HepG2 (cell line): Measurements from ENCODE around the gene CCN2. TPM values are rescaled to one million over a fixed set of nuclear protein-coding genes. Genes with fewer than 3 reads are reported as not detected.

Experiments
- CREM ChIP-seq, 2 experiments: sonication (generic) in 1 of 2; formaldehyde crosslinking in 1 of 2; IDR thresholded peaks; 2 replicates each; pipeline versions ENCODE4 v1.4.0 to v1.6.1; 2016 to 2020; ENCODE audit warnings: antibody characterized with exemption in 1 of 2, mild to moderate bottlenecking in 1 of 2, missing genetic modification reagents in 1 of 2
- DNMT1 ChIP-seq: sonication (generic); formaldehyde crosslinking; IDR thresholded peaks from 2 replicates; pipeline ENCODE4 v1.5.1; 2020; ENCODE audit warnings: mild to moderate bottlenecking, missing genetic modification reagents
- DR1 ChIP-seq: sonication (generic); formaldehyde crosslinking; IDR thresholded peaks from 2 replicates; pipeline ENCODE4 v1.8.0; 2021; ENCODE audit warnings: mild to moderate bottlenecking, missing genetic modification reagents, inconsistent platforms
- FOXK2 ChIP-seq: fragments of 450-650 bp; IDR thresholded peaks from 2 replicates; pipeline ENCODE4 v1.6.1; 2016
- HIVEP1 ChIP-seq: sonication (generic); formaldehyde crosslinking; IDR thresholded peaks from 2 replicates; pipeline ENCODE4 v1.4.0; 2020; ENCODE audit warnings: mild to moderate bottlenecking, missing genetic modification reagents
- LCORL ChIP-seq, 2 experiments: fragments of 450-650 bp in 1 of 2; sonication (generic) in 1 of 2; formaldehyde crosslinking in 1 of 2; IDR thresholded peaks; 2 replicates each; pipeline versions ENCODE4 v1.5.0 to v1.6.1; 2017 to 2020; ENCODE audit warnings: antibody characterized with exemption in 1 of 2, missing genetic modification reagents in 1 of 2
- MTA1 ChIP-seq: sonication (generic); formaldehyde crosslinking; IDR thresholded peaks from 2 replicates; pipeline ENCODE4 v1.4.0; 2020; ENCODE audit warnings: missing genetic modification reagents, mild to moderate bottlenecking, borderline replicate concordance
- MXI1 ChIP-seq: IDR thresholded peaks from 3 replicates; pipeline ENCODE4 v1.6.1; 2012; ENCODE audit warnings: low read depth, low read length, inconsistent platforms, borderline replicate concordance
- RXRB ChIP-seq: IDR thresholded peaks from 2 replicates; pipeline ENCODE4 v1.6.1; 2016; ENCODE audit warnings: borderline replicate concordance, missing genetic modification reagents, missing compliant biosample characterization
- SKI ChIP-seq: fragments of 450-650 bp; IDR thresholded peaks from one replicate; pipeline ENCODE4 v1.6.1; 2018; ENCODE audit warnings: mild to moderate bottlenecking; ENCODE audit not compliant: partially characterized antibody
- SRSF1 ChIP-seq: fragments of 200-400 bp; formaldehyde crosslinking; optimal IDR thresholded peaks from 2 replicates; pipeline ENCODE3; 2017; ENCODE audit warnings: mild to moderate bottlenecking, low read depth, low read length, moderate library complexity
- ZFP82 ChIP-seq: sonication (generic); formaldehyde crosslinking; IDR thresholded peaks from 2 replicates; pipeline ENCODE4 v1.5.1; 2020; ENCODE audit warnings: mild to moderate bottlenecking, missing genetic modification reagents, borderline replicate concordance
- ZNF230 ChIP-seq: sonication (generic); formaldehyde crosslinking; IDR thresholded peaks from 2 replicates; pipeline ENCODE4 v1.4.0; 2020; ENCODE audit warnings: mild to moderate bottlenecking, missing genetic modification reagents
- polyA plus RNA-seq, 8 experiments: library from polyadenylated mRNA; depleted of rRNA in 3 of 8; stranded (reverse) in 7 of 8; unstranded in 1 of 8; fragments of >200 nt; fragmentation: Illumina TruSeq in 4 of 8; extraction: Trizol in 4 of 8; gene quantifications; 2 replicates each; pipeline versions ENCODE4 v1.2.1 to v1.2.3, GENCODE V29; 2011 to 2016; ENCODE audit warnings: low read depth in 4 of 8, missing spikeins in 1 of 8, mixed read lengths in 1 of 8; ENCODE audit not compliant: insufficient read depth in 1 of 8
- total RNA-seq, 5 experiments: library from RNA; depleted of rRNA; stranded (reverse); fragments of >200 nt; fragmentation: Illumina TruSeq; extraction: Trizol; gene quantifications; 2 replicates each; pipeline ENCODE4 v1.2.3, GENCODE V29; 2016; ENCODE audit warnings: low read depth in 1 of 5
- TF ChIP-seq, protein P1 (sequence below): sonication (generic); formaldehyde crosslinking; IDR thresholded peaks from one replicate; pipeline ENCODE4 v1.5.1; 2020; ENCODE audit warnings: mild to moderate bottlenecking, missing genetic modification reagents; ENCODE audit errors: not compliant biosample characterization
- TF ChIP-seq, protein P2 (sequence below): sonication (generic); formaldehyde crosslinking; IDR thresholded peaks from 2 replicates; pipeline ENCODE4 v1.5.0; 2020; ENCODE audit warnings: missing genetic modification reagents, mild to moderate bottlenecking, borderline replicate concordance
- TF ChIP-seq, protein P3 (sequence below): sonication (generic); formaldehyde crosslinking; conservative IDR thresholded peaks from 2 replicates; pipeline ENCODE4 v1.4.0; 2020; ENCODE audit warnings: missing genetic modification reagents
- TF ChIP-seq, protein P4 (sequence below): sonication (generic); formaldehyde crosslinking; IDR thresholded peaks from 2 replicates; pipeline ENCODE4 v1.5.0; 2020; ENCODE audit warnings: missing genetic modification reagents
- TF ChIP-seq, protein P5 (sequence below): sonication (generic); formaldehyde crosslinking; IDR thresholded peaks from 2 replicates; pipeline ENCODE4 v1.4.0; 2020; ENCODE audit warnings: missing genetic modification reagents, mild to moderate bottlenecking, borderline replicate concordance

Gene CCN2
- total and polyA plus RNA-seq, 2 of the 13 experiments (the other 11 are each of a cell fraction or from before 2014, with no cell fraction given) = 34.7 to 316 TPM

DNA sequence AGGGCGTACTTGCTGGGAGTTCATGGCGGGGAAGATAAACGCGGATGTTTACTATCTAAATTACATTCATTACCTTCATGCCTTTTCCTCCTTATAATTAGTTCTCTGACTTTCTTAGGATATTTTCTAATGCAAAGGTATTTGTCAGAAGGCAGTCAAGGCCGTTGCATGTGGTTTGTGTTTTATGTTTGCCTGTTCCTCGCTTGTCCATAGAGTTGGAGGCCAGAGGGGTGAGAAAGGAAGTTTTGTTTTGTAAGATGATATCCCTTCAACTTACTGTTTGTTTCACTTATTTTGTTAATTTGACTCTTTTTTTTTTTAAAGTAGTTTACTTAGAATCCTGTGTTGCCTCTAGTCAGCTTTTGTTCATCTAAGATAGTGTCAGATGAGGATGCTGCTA is 4.0 kb upstream of the CCN2 start (continued):
- TF ChIP-seq, protein P1, sequence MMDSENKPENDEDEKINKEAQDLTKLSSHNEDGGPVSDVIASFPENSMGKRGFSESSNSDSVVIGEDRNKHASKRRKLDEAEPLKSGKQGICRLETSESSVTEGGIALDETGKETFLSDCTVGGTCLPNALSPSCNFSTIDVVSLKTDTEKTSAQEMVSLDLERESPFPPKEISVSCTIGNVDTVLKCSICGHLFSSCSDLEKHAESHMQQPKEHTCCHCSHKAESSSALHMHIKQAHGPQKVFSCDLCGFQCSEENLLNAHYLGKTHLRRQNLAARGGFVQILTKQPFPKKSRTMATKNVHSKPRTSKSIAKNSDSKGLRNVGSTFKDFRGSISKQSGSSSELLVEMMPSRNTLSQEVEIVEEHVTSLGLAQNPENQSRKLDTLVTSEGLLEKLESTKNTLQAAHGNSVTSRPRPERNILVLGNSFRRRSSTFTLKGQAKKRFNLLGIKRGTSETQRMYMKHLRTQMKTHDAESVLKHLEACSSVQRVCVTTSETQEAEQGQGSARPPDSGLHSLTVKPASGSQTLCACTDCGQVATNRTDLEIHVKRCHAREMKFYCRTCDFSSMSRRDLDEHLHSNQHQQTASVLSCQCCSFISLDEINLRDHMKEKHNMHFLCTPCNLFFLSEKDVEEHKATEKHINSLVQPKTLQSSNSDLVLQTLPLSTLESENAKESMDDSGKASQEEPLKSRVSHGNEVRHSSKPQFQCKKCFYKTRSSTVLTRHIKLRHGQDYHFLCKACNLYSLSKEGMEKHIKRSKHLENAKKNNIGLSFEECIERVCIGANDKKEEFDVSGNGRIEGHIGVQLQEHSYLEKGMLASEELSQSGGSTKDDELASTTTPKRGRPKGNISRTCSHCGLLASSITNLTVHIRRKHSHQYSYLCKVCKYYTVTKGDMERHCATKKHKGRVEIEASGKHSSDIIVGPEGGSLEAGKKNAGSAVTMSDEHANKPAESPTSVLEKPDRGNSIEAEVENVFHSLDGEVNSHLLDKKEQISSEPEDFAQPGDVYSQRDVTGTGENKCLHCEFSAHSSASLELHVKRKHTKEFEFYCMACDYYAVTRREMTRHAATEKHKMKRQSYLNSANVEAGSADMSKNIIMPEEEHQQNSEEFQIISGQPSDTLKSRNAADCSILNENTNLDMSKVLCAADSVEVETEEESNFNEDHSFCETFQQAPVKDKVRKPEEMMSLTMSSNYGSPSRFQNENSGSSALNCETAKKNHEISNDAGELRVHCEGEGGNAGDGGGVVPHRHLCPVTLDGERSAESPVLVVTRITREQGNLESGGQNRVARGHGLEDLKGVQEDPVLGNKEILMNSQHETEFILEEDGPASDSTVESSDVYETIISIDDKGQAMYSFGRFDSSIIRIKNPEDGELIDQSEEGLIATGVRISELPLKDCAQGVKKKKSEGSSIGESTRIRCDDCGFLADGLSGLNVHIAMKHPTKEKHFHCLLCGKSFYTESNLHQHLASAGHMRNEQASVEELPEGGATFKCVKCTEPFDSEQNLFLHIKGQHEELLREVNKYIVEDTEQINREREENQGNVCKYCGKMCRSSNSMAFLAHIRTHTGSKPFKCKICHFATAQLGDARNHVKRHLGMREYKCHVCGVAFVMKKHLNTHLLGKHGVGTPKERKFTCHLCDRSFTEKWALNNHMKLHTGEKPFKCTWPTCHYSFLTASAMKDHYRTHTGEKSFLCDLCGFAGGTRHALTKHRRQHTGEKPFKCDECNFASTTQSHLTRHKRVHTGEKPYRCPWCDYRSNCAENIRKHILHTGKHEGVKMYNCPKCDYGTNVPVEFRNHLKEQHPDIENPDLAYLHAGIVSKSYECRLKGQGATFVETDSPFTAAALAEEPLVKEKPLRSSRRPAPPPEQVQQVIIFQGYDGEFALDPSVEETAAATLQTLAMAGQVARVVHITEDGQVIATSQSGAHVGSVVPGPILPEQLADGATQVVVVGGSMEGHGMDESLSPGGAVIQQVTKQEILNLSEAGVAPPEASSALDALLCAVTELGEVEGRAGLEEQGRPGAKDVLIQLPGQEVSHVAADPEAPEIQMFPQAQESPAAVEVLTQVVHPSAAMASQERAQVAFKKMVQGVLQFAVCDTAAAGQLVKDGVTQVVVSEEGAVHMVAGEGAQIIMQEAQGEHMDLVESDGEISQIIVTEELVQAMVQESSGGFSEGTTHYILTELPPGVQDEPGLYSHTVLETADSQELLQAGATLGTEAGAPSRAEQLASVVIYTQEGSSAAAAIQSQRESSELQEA (CRISPR knock-in tag) = no peak
- TF ChIP-seq SKI (no peak), CREM (IDR thresholded peaks at IDR 0.05) (0 out of 2 replicates have a peak, but pooled peaks have one; percentile 20), CREM (CRISPR knock-in tag; IDR thresholded peaks at IDR 0.05) (no peak), HIVEP1 (no peak), DR1 (CRISPR knock-in tag) (no peak), LCORL (IDR thresholded peaks at IDR 0.05) (no peak), LCORL (CRISPR knock-in tag; IDR thresholded peaks at IDR 0.05) (no peak), MTA1 (CRISPR knock-in tag) (no peak), DNMT1 (CRISPR knock-in tag) (no peak), SRSF1 (no peak), RXRB (CRISPR knock-in tag) (0 out of 2 replicates have a peak, but pooled peaks have one; percentile 5), FOXK2 (no peak), MXI1 (no peak), ZFP82 (CRISPR knock-in tag) (0 out of 2 replicates have a peak, but pooled peaks have one; percentile 37), ZNF230 (CRISPR knock-in tag) (no peak)
- TF ChIP-seq, protein P2, sequence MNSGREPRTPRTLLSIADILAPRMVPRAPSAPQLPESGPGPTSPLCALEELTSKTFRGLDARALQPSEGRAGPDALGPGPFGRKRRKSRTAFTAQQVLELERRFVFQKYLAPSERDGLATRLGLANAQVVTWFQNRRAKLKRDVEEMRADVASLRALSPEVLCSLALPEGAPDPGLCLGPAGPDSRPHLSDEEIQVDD (CRISPR knock-in tag) = no peak
- TF ChIP-seq, protein P3, sequence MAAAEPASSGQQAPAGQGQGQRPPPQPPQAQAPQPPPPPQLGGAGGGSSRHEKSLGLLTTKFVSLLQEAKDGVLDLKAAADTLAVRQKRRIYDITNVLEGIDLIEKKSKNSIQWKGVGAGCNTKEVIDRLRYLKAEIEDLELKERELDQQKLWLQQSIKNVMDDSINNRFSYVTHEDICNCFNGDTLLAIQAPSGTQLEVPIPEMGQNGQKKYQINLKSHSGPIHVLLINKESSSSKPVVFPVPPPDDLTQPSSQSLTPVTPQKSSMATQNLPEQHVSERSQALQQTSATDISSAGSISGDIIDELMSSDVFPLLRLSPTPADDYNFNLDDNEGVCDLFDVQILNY (CRISPR knock-in tag) = no peak
- TF ChIP-seq, protein P4, sequence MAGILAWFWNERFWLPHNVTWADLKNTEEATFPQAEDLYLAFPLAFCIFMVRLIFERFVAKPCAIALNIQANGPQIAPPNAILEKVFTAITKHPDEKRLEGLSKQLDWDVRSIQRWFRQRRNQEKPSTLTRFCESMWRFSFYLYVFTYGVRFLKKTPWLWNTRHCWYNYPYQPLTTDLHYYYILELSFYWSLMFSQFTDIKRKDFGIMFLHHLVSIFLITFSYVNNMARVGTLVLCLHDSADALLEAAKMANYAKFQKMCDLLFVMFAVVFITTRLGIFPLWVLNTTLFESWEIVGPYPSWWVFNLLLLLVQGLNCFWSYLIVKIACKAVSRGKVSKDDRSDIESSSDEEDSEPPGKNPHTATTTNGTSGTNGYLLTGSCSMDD (CRISPR knock-in tag) = no peak
- TF ChIP-seq, protein P5, sequence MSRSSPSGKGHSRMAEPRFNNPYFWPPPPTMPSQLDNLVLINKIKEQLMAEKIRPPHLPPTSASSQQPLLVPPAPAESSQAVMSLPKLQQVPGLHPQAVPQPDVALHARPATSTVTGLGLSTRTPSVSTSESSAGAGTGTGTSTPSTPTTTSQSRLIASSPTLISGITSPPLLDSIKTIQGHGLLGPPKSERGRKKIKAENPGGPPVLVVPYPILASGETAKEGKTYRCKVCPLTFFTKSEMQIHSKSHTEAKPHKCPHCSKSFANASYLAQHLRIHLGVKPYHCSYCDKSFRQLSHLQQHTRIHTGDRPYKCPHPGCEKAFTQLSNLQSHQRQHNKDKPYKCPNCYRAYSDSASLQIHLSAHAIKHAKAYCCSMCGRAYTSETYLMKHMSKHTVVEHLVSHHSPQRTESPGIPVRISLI = 0 out of 2 replicates have a peak, but pooled peaks have one; percentile 6
